GM12891 (cell line): ENCODE results near the gene LMO4.

Source experiments
- POLR2A ChIP-seq: IDR thresholded peaks from 2 replicates; pipeline ENCODE4 v1.6.1; 2011; ENCODE audit warnings: low read depth, low read length, control low read depth
- POLR2AphosphoS5 ChIP-seq: IDR thresholded peaks from 2 replicates; pipeline ENCODE4 v1.6.1; 2011; ENCODE audit warnings: low read depth, low read length, control low read depth
- SPI1 ChIP-seq: IDR thresholded peaks from 2 replicates; pipeline ENCODE4 v1.6.1; 2011; ENCODE audit warnings: low read depth, low read length, control low read depth
- TAF1 ChIP-seq: IDR thresholded peaks from 2 replicates; pipeline ENCODE4 v1.6.1; 2011; ENCODE audit warnings: low read depth, low read length, control low read depth

DNA sequence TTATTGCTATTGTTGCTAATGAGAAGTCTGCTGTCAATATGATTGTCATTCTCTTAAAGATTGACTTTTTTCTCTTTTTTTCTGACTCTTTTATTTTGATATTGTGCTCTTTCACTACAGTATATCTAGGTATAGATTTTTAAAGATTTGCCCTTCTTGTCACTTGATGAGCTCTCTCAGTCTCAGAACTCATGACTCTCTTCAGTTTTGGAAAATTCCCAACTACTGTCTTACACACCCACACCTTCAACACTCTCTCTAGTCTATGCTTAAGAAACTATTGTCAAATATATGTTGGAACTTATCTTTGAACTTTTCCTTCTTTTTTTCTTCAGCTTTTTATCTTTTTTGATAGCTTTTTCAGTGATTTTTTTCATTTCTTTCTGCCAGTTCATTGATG lies 50.6 kb downstream of the LMO4 start:
- TF ChIP-seq POLR2A = no peak
- TF ChIP-seq POLR2AphosphoS5 = no peak
- TF ChIP-seq TAF1 = no peak
- no peak for TF ChIP-seq SPI1
